GM12872 (cell line): ENCODE measurements around the gene PLEKHD1.

Source experiments
- CTCF ChIP-seq: IDR thresholded peaks from 3 replicates; pipeline ENCODE4 v1.5.1; 2011; ENCODE audit warnings: low read depth, mild to moderate bottlenecking, low read length, moderate library complexity; ENCODE audit not compliant: insufficient read depth

PLEKHD1 gene

GRCh38 chr14:69485315-69485660, 760 bp downstream of the PLEKHD1 start:
- TF ChIP-seq CTCF: no peak

GRCh38 chr14:69485701-69486100, 1.2 kb downstream of the PLEKHD1 start:
- no peak for TF ChIP-seq CTCF

GRCh38 chr14:69487226-69487625, 2.7 kb downstream of the PLEKHD1 start:
- no peak for TF ChIP-seq CTCF

- no peak for TF ChIP-seq CTCF
Observed at GRCh38 chr14:69487771-69488170, 3.2 kb downstream of the PLEKHD1 start.

GRCh38 chr14:69489495-69489894, 5.0 kb downstream of the PLEKHD1 start:
- TF ChIP-seq CTCF: no peak

- no peak for TF ChIP-seq CTCF
Observed at GRCh38 chr14:69490219-69490918, 5.8 kb downstream of the PLEKHD1 start.

GRCh38 chr14:69491193-69491592, 6.7 kb downstream of the PLEKHD1 start:
- TF ChIP-seq CTCF: no peak
